Mesodermal cell (in vitro differentiated cells): ENCODE data around the gene RAB11FIP5.
A peak's percentile ranks its signal among the peaks of the same experiment; 100 is the strongest.
"Not testable (repeated sequence)": the region's sequence is repeated elsewhere in the genome, so short reads cannot be mapped to it uniquely, and the experiment has no call there.

Experiments
- H3K27ac ChIP-seq: 2 replicates; pipeline ENCODE4 v1.7.0; 2013; ENCODE audit warnings: mild to moderate bottlenecking, low read depth, low read length, moderate library complexity; ENCODE audit not compliant: severe bottlenecking
- H3K36me3 ChIP-seq: 2 replicates; pipeline ENCODE4 v1.7.1; 2013; ENCODE audit warnings: mild to moderate bottlenecking, low read length, moderate library complexity; ENCODE audit not compliant: control insufficient read depth, insufficient read depth
- H3K4me1 ChIP-seq: one replicate; pipeline ENCODE4 v1.7.1; 2013; ENCODE audit warnings: mild to moderate bottlenecking, low read length; ENCODE audit not compliant: insufficient read depth, control insufficient read depth, poor library complexity, severe bottlenecking
- H3K4me3 ChIP-seq: 2 replicates; pipeline ENCODE4 v1.7.0; 2013; ENCODE audit warnings: low read length, control low read depth, mild to moderate bottlenecking; ENCODE audit not compliant: insufficient read depth, poor library complexity, severe bottlenecking; ENCODE audit errors: extremely low read depth
- H3K9me3 ChIP-seq: 2 replicates; pipeline ENCODE4 v1.7.1; 2013; ENCODE audit warnings: mild to moderate bottlenecking, low read length, moderate library complexity; ENCODE audit not compliant: control insufficient read depth
- WGBS, 2 experiments: methylation state at CpG; one replicate each; pipeline ENCODE4 v1.1.5; 2013; ENCODE audit warnings: missing lambda C conversion rate in 2 of 2; ENCODE audit not compliant: insufficient coverage in 2 of 2; 5-methylcytosine and 5-hydroxymethylcytosine counted together

The RAB11FIP5 gene

GRCh38 chr2:73095910-73096309 lies 16.8 kb downstream of the RAB11FIP5 start:
- Histone ChIP-seq H3K9me3 (no peaks in the 10 kb centered on the region), H3K4me3 (no peak overlapping the region), H3K27ac (no peak overlapping the region), H3K36me3 (peaks cover 4% of the 10 kb centered on the region), H3K4me1 (peaks cover 22% of the 10 kb centered on the region)
- 100% methylated on average over 1 of the region's 3 CpGs; no CpG with 5 or more reads in 1 of the 2 experiments for WGBS, 2 experiments

GRCh38 chr2:73093601-73094218 lies 19.0 kb downstream of the RAB11FIP5 start:
- peaks cover 44% of the 10 kb centered on the region for H3K4me1 ChIP-seq
- H3K36me3 ChIP-seq, H3K9me3 ChIP-seq, H3K4me3 ChIP-seq, H3K27ac ChIP-seq: not testable (repeated sequence)
- 94 to 95% methylated on average over 10 to 14 of the region's 17 CpGs for WGBS, 2 experiments

GRCh38 chr2:73092146-73092783 lies 20.5 kb downstream of the RAB11FIP5 start:
- H3K36me3 ChIP-seq = peaks cover 17% of the 10 kb centered on the region
- H3K4me3 ChIP-seq = no peak overlapping the region
- peak overlapping the region; percentile 11 for H3K27ac ChIP-seq
- no peaks in the 10 kb centered on the region for H3K9me3 ChIP-seq
- WGBS, 2 experiments = 75 to 78% methylated on average over 3 to 5 of the region's 7 CpGs
- H3K4me1 ChIP-seq = peaks cover 52% of the 10 kb centered on the region

GRCh38 chr2:73091696-73092095 lies 21.1 kb downstream of the RAB11FIP5 start:
- 89 to 93% methylated on average over 9 to 10 of the region's 11 CpGs for WGBS, 2 experiments
- Histone ChIP-seq H3K4me1 (peaks cover 52% of the 10 kb centered on the region), H3K9me3 (no peaks in the 10 kb centered on the region), H3K27ac (peak overlapping the region; percentile 86), H3K36me3 (peaks cover 20% of the 10 kb centered on the region), H3K4me3 (no peak overlapping the region)

- Histone ChIP-seq H3K4me1 (peaks cover 52% of the 10 kb centered on the region), H3K36me3 (peaks cover 20% of the 10 kb centered on the region), H3K4me3 (no peak overlapping the region), H3K27ac (peak overlapping the region; percentile 86), H3K9me3 (no peaks in the 10 kb centered on the region)
- WGBS, 2 experiments = 82 to 100% methylated on average over 2 to 4 of the region's 7 CpGs
Measured at GRCh38 chr2:73091164-73091563, 21.6 kb downstream of the RAB11FIP5 start.

- H3K36me3 ChIP-seq = peaks cover 28% of the 10 kb centered on the region
- WGBS, 2 experiments = 81 to 82% methylated on average over 6 to 9 of the region's 11 CpGs
- peaks cover 52% of the 10 kb centered on the region for H3K4me1 ChIP-seq
- no peak overlapping the region for H3K4me3 ChIP-seq
- no peaks in the 10 kb centered on the region for H3K9me3 ChIP-seq
- peak overlapping the region; percentile 91 for H3K27ac ChIP-seq
Measured at GRCh38 chr2:73089270-73090030, 23.3 kb downstream of the RAB11FIP5 start.

- Histone ChIP-seq H3K4me3 (no peak overlapping the region), H3K4me1 (peaks cover 52% of the 10 kb centered on the region), H3K9me3 (no peaks in the 10 kb centered on the region), H3K27ac (peak overlapping the region; percentile 91), H3K36me3 (peaks cover 34% of the 10 kb centered on the region)
- 95 to 98% methylated on average over 14 of the region's 14 CpGs for WGBS, 2 experiments
Measured at GRCh38 chr2:73088703-73089102, 24.0 kb downstream of the RAB11FIP5 start.

- no peak overlapping the region for H3K4me3 ChIP-seq
- H3K9me3 ChIP-seq = no peaks in the 10 kb centered on the region
- H3K36me3 ChIP-seq = peaks cover 34% of the 10 kb centered on the region
- 94 to 97% methylated on average over 11 to 12 of the region's 12 CpGs for WGBS, 2 experiments
- H3K4me1 ChIP-seq = peaks cover 52% of the 10 kb centered on the region
- no peak overlapping the region for H3K27ac ChIP-seq
Measured at GRCh38 chr2:73088211-73088610, 24.5 kb downstream of the RAB11FIP5 start.

- peaks cover 34% of the 10 kb centered on the region for H3K36me3 ChIP-seq
- WGBS, 2 experiments = 77 to 100% methylated on average over 1 to 3 of the region's 4 CpGs
- H3K4me1 ChIP-seq = peaks cover 43% of the 10 kb centered on the region
- H3K4me3 ChIP-seq = no peak overlapping the region
- no peak overlapping the region for H3K27ac ChIP-seq
- H3K9me3 ChIP-seq = no peaks in the 10 kb centered on the region
Measured at GRCh38 chr2:73087311-73087710, 25.4 kb downstream of the RAB11FIP5 start.

GRCh38 chr2:73085691-73086090 lies 27.1 kb downstream of the RAB11FIP5 start:
- Histone ChIP-seq H3K4me1 (peaks cover 28% of the 10 kb centered on the region), H3K4me3 (no peak overlapping the region), H3K9me3 (no peaks in the 10 kb centered on the region), H3K27ac (no peak overlapping the region), H3K36me3 (peaks cover 48% of the 10 kb centered on the region)
- WGBS, 2 experiments = 19 to 20% methylated on average over 6 of the region's 6 CpGs
